Lower lobe of right lung (tissue), 2 donors: Measurements from ENCODE around the gene HDAC9. TPM values are rescaled to one million over a fixed set of nuclear protein-coding genes. Genes with fewer than 3 reads are reported as not detected.

Experiments used
- ATAC-seq, 2 donors: fragments of 200-7000 bp; cut with Tn5 transposase; one replicate each; pipeline ENCODE4 v1.9.1; 2020 to 2022; ENCODE audit warnings: mild to moderate bottlenecking in 2 of 2, moderate library complexity in 2 of 2
- DNase-seq: peaks from one replicate; pipeline ENCODE4 v3.0.0-alpha.2; 2020
- H3K27ac ChIP-seq: fragments of 200-600 bp; one replicate; pipeline ENCODE4 v1.8.0; 2022
- H3K27me3 ChIP-seq: fragments of 200-600 bp; one replicate; pipeline ENCODE4 v1.8.0; 2022; ENCODE audit warnings: low read depth
- H3K36me3 ChIP-seq: fragments of 200-600 bp; one replicate; pipeline ENCODE4 v1.8.0; 2022; ENCODE audit warnings: mild to moderate bottlenecking
- H3K4me1 ChIP-seq: fragments of 200-600 bp; one replicate; pipeline ENCODE4 v1.8.0; 2022
- H3K4me3 ChIP-seq: fragments of 200-600 bp; one replicate; pipeline ENCODE4 v1.8.0; 2022; ENCODE audit warnings: mild to moderate bottlenecking
- H3K9me3 ChIP-seq: fragments of 200-600 bp; one replicate; pipeline ENCODE4 v1.8.0; 2022
- intact Hi-C: fragments of 100-400 bp; cut with DNase I; formaldehyde crosslinking; loops from one replicate; pipeline ENCODE4 v1.11.0; 2022
- total RNA-seq: library from RNA; stranded (reverse); fragmentation: NEBNext Ultra II Directional; extraction: Animal tissue kit (Norgen Biotek cat#: 25700); gene quantifications from one replicate; pipeline ENCODE4 v1.2.1, GENCODE V29; 2021
- TF ChIP-seq, protein P1 (sequence below): fragments of 200-600 bp; IDR thresholded peaks from one replicate; pipeline ENCODE4 v1.8.0; 2022; ENCODE audit warnings: antibody characterized with exemption, mild to moderate bottlenecking
- donor health status: DM: no; HTN: yes; CAD: no; lungs with severe emphysema.

The HDAC9 gene
- total RNA-seq, 1 donor from 2014 or later: 14.3 TPM

GRCh38 chr7:18753972-18754610 is 258.5 kb downstream of the HDAC9 start:
- H3K4me3 ChIP-seq: no peak overlapping the region
- H3K9me3 ChIP-seq: no peaks in the 10 kb centered on the region
- intact Hi-C loops: no loop called here
- H3K4me1 ChIP-seq: no peaks in the 10 kb centered on the region
- DNase-seq (no peak), ATAC-seq (no peak)
- H3K27ac ChIP-seq: no peak overlapping the region
- H3K36me3 ChIP-seq: no peaks in the 10 kb centered on the region
- no peaks in the 10 kb centered on the region for H3K27me3 ChIP-seq
- TF ChIP-seq, protein P1, sequence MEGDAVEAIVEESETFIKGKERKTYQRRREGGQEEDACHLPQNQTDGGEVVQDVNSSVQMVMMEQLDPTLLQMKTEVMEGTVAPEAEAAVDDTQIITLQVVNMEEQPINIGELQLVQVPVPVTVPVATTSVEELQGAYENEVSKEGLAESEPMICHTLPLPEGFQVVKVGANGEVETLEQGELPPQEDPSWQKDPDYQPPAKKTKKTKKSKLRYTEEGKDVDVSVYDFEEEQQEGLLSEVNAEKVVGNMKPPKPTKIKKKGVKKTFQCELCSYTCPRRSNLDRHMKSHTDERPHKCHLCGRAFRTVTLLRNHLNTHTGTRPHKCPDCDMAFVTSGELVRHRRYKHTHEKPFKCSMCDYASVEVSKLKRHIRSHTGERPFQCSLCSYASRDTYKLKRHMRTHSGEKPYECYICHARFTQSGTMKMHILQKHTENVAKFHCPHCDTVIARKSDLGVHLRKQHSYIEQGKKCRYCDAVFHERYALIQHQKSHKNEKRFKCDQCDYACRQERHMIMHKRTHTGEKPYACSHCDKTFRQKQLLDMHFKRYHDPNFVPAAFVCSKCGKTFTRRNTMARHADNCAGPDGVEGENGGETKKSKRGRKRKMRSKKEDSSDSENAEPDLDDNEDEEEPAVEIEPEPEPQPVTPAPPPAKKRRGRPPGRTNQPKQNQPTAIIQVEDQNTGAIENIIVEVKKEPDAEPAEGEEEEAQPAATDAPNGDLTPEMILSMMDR: no peak

- H3K4me3 ChIP-seq: no peak overlapping the region
- H3K36me3 ChIP-seq: no peaks in the 10 kb centered on the region
- TF ChIP-seq, protein P1: no peak
- no peaks in the 10 kb centered on the region for H3K27me3 ChIP-seq
- no peaks in the 10 kb centered on the region for H3K9me3 ChIP-seq
- DNase-seq: no peak
- no peak overlapping the region for H3K27ac ChIP-seq
- ATAC-seq: no peak
- intact Hi-C loops: no loop called here
- H3K4me1 ChIP-seq: no peaks in the 10 kb centered on the region
Observed at GRCh38 chr7:18754766-18755165, 259.2 kb downstream of the HDAC9 start.

- H3K4me3 ChIP-seq: no peak overlapping the region
- H3K9me3 ChIP-seq: no peaks in the 10 kb centered on the region
- no peaks in the 10 kb centered on the region for H3K4me1 ChIP-seq
- H3K27ac ChIP-seq: no peak overlapping the region
- no peaks in the 10 kb centered on the region for H3K27me3 ChIP-seq
- TF ChIP-seq, protein P1: no peak
- ATAC-seq (no peak), DNase-seq (no peak)
- intact Hi-C loops: no loop called here
- H3K36me3 ChIP-seq: no peaks in the 10 kb centered on the region
Observed at GRCh38 chr7:18755793-18756192, 260.2 kb downstream of the HDAC9 start.

DNA sequence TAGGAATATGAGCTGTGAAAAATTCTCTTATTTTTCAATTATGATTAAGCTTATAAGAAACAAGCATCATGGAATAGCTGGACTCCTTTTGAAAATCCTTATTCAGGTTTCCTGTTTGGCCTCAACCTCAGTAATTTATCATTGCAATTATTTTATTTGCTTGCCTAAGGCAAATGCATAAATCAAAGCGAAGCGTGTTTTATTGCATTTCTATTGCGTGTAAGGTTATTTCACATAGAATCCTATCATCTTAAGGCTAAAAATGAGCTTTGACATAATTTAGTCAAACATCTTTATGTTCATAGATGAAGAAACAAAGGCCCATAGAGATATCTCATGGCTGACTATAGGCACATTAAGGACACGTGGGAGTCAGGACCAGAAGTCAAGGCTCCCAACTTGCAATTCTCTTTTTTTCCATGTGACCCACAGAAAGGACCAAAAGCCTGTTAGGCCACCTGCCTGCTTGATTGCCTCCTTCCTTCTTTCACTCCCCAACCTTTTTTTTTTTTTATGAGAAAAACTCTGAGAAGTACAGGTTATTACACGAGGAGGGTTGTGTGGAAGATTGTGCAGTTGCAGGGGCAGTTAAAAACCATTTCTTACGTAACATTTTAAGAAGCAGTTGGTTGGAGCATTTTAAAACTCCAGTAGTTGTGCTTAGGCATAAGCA is 261.0 kb downstream of the HDAC9 start:
- ATAC-seq: no peak

DNA sequence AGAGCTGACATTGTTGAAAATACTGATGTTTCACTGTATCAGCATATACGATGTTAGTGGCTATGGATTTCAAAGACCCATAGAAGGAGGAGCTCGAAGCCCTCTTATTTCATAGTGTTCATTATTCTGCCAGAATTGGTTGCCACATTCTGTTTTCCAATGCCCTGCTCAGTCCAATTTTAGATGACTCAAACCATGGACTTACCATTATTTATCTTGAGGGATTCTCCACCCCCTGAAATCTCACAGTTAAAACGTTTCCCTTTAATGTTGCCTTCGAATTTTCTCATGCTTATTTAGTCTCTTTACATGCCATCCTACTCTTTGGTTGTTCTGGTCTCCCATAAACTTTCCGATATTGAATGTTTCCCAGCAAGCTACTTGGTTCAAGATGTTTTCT is 264.5 kb downstream of the HDAC9 start:
- no peak overlapping the region for H3K4me3 ChIP-seq
- DNase-seq (no peak), ATAC-seq (no peak)
- intact Hi-C loops: no loop called here
- TF ChIP-seq, protein P1: no peak
- no peaks in the 10 kb centered on the region for H3K36me3 ChIP-seq
- H3K27ac ChIP-seq: no peak overlapping the region
- H3K27me3 ChIP-seq: no peaks in the 10 kb centered on the region
- no peaks in the 10 kb centered on the region for H3K4me1 ChIP-seq
- H3K9me3 ChIP-seq: no peaks in the 10 kb centered on the region

More for the DNA sequence above, 261.0 kb downstream of the HDAC9 start:
- Histone ChIP-seq H3K27me3 (no peaks in the 10 kb centered on the region), H3K4me1 (no peaks in the 10 kb centered on the region), H3K36me3 (no peaks in the 10 kb centered on the region), H3K4me3 (no peak overlapping the region), H3K27ac (no peak overlapping the region), H3K9me3 (no peaks in the 10 kb centered on the region)
- intact Hi-C loops: no loop called here
- TF ChIP-seq, protein P1: no peak
- DNase-seq: no peak
